K562 (cell line): ENCODE measurements around the gene NVL. TPM values are rescaled to one million over a fixed set of nuclear protein-coding genes. Genes with fewer than 3 reads are reported as not detected.

Experiments
- ARID2 ChIP-seq: fragments of 450-650 bp; IDR thresholded peaks from 2 replicates; pipeline ENCODE4 v1.6.1; 2017; ENCODE audit warnings: antibody characterized with exemption, mild to moderate bottlenecking
- ATF3 ChIP-seq, 2 experiments: fragments of 450-650 bp in 1 of 2; sonication (generic) in 1 of 2; formaldehyde crosslinking in 1 of 2; IDR thresholded peaks in 1 of 2; conservative IDR thresholded peaks in 1 of 2; 2 replicates each; pipeline versions ENCODE4 v1.6.1 to v1.8.1; 2016 to 2023; ENCODE audit warnings: mild to moderate bottlenecking in 2 of 2, moderate library complexity in 2 of 2, inconsistent platforms in 1 of 2, missing genetic modification reagents in 1 of 2
- BMI1 ChIP-seq: fragments of 150-350 bp; IDR thresholded peaks from 2 replicates; pipeline ENCODE4 v1.6.1; 2014; ENCODE audit warnings: low read length
- CHD4 ChIP-seq: fragments of 200-600 bp; sonication (generic); IDR thresholded peaks from 3 replicates; pipeline ENCODE4 v1.6.1; 2012; ENCODE audit warnings: low read depth, mild to moderate bottlenecking, mixed read lengths, low read length, inconsistent platforms; ENCODE audit not compliant: insufficient read depth, insufficient replicate concordance, poor library complexity, severe bottlenecking
- FOXA1 ChIP-seq: fragments of 450-650 bp; IDR thresholded peaks from 2 replicates; pipeline ENCODE4 v1.6.1; 2016; ENCODE audit warnings: mild to moderate bottlenecking, borderline replicate concordance
- KLF1 ChIP-seq: fragments of 450-650 bp; IDR thresholded peaks from 2 replicates; pipeline ENCODE4 v1.6.1; 2016; ENCODE audit warnings: missing genetic modification characterization, missing compliant biosample characterization
- POLR3G ChIP-seq: IDR thresholded peaks from 2 replicates; pipeline ENCODE4 v1.6.1; 2011; ENCODE audit not compliant: insufficient read length, insufficient replicate concordance; ENCODE audit errors: extremely low read depth
- TFE3 ChIP-seq: fragments of 450-650 bp; formaldehyde crosslinking; IDR thresholded peaks from 2 replicates; pipeline ENCODE4 v1.4.0; 2020; ENCODE audit warnings: mild to moderate bottlenecking, mixed read lengths
- THRAP3 ChIP-seq: fragments of 450-650 bp; IDR thresholded peaks from 2 replicates; pipeline ENCODE4 v1.6.1; 2016; ENCODE audit warnings: mild to moderate bottlenecking, inconsistent platforms, borderline replicate concordance
- USF1 ChIP-seq: sonication (generic); formaldehyde crosslinking; IDR thresholded peaks from 2 replicates; pipeline ENCODE4 v1.9.0; 2022; ENCODE audit warnings: mild to moderate bottlenecking, missing genetic modification reagents
- ZNF140 ChIP-seq: fragments of 250-450 bp; sonication (Bioruptor Pico); IDR thresholded peaks from 2 replicates; pipeline ENCODE4 v1.8.0; 2021; ENCODE audit warnings: moderate library complexity, mild to moderate bottlenecking, inconsistent platforms
- ZNF197 ChIP-seq: fragments of 200-800 bp; sonication (Bioruptor generic); IDR thresholded peaks from 2 replicates; pipeline ENCODE4 v1.6.1; 2016; ENCODE audit warnings: low read depth, missing genetic modification characterization, missing compliant biosample characterization
- ZNF280B ChIP-seq: fragments of 250-450 bp; sonication (Bioruptor Pico); IDR thresholded peaks from 2 replicates; pipeline ENCODE4 v1.5.1; 2021; ENCODE audit warnings: mild to moderate bottlenecking
- polyA plus RNA-seq, 8 experiments: library from polyadenylated mRNA; depleted of rRNA in 4 of 8; stranded (reverse) in 5 of 8; unstranded in 3 of 8; fragments of >200 nt; fragmentation: Nextera tagmentation in 2 of 8; fragmentation: Illumina TruSeq in 1 of 8; extraction: Ambion mirVana in 2 of 8; extraction: Trizol in 1 of 8; gene quantifications; 2 replicates each; pipeline versions ENCODE4 v1.2.1 to v1.2.3, GENCODE V29; 2011 to 2014; ENCODE audit warnings: inconsistent platforms in 1 of 8, missing spikeins in 1 of 8
- total RNA-seq, 7 experiments: library from RNA; depleted of rRNA in 6 of 7; stranded (reverse); fragments of >200 nt in 6 of 7; fragmentation: Illumina TruSeq in 2 of 7; extraction: Trizol in 2 of 7; gene quantifications; 2 replicates each; pipeline versions ENCODE4 v1.2.1 to v1.2.3, GENCODE V29; 2011 to 2021; ENCODE audit warnings: low replicate concordance in 1 of 7
- TF ChIP-seq, protein P1 (sequence below): fragments of 250-450 bp; sonication (Bioruptor Pico); IDR thresholded peaks from 2 replicates; pipeline ENCODE4 v1.8.0; 2022; ENCODE audit warnings: inconsistent platforms
- TF ChIP-seq, protein P2 (sequence below): fragments of 150-350 bp; conservative IDR thresholded peaks from 2 replicates; pipeline ENCODE4 v1.6.1; 2014; ENCODE audit warnings: low read length
- TF ChIP-seq, protein P3 (sequence below): sonication (generic); formaldehyde crosslinking; IDR thresholded peaks from 2 replicates; pipeline ENCODE4 v1.8.1; 2022; ENCODE audit warnings: missing genetic modification reagents

Gene NVL
- total and polyA plus RNA-seq, 9 of the 15 experiments (the other 6 are each of a cell fraction or from before 2014, with no cell fraction given): 32.5 to 86.6 (median 62.9) TPM

GRCh38 chr1:224333309-224333926, 3.4 kb upstream of the NVL start (continued):
- TF ChIP-seq ZNF280B (CRISPR knock-in tag): no peak
- no peak for TF ChIP-seq THRAP3
- TF ChIP-seq, protein P1, sequence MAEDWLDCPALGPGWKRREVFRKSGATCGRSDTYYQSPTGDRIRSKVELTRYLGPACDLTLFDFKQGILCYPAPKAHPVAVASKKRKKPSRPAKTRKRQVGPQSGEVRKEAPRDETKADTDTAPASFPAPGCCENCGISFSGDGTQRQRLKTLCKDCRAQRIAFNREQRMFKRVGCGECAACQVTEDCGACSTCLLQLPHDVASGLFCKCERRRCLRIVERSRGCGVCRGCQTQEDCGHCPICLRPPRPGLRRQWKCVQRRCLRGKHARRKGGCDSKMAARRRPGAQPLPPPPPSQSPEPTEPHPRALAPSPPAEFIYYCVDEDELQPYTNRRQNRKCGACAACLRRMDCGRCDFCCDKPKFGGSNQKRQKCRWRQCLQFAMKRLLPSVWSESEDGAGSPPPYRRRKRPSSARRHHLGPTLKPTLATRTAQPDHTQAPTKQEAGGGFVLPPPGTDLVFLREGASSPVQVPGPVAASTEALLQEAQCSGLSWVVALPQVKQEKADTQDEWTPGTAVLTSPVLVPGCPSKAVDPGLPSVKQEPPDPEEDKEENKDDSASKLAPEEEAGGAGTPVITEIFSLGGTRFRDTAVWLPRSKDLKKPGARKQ (CRISPR knock-in tag): no peak
- TF ChIP-seq CHD4: no peak
- no peak for TF ChIP-seq TFE3
- no peak for TF ChIP-seq ZNF197 (CRISPR knock-in tag)
- no peak for TF ChIP-seq POLR3G
- TF ChIP-seq, protein P2, sequence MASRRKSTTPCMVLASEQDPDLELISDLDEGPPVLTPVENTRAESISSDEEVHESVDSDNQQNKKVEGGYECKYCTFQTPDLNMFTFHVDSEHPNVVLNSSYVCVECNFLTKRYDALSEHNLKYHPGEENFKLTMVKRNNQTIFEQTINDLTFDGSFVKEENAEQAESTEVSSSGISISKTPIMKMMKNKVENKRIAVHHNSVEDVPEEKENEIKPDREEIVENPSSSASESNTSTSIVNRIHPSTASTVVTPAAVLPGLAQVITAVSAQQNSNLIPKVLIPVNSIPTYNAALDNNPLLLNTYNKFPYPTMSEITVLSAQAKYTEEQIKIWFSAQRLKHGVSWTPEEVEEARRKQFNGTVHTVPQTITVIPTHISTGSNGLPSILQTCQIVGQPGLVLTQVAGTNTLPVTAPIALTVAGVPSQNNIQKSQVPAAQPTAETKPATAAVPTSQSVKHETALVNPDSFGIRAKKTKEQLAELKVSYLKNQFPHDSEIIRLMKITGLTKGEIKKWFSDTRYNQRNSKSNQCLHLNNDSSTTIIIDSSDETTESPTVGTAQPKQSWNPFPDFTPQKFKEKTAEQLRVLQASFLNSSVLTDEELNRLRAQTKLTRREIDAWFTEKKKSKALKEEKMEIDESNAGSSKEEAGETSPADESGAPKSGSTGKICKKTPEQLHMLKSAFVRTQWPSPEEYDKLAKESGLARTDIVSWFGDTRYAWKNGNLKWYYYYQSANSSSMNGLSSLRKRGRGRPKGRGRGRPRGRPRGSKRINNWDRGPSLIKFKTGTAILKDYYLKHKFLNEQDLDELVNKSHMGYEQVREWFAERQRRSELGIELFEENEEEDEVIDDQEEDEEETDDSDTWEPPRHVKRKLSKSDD: no peak
- TF ChIP-seq ATF3 (IDR thresholded peaks at IDR 0.05): no peak
- TF ChIP-seq ATF3 (CRISPR knock-in tag; conservative IDR thresholded peaks at IDR 0.05): no peak
- no peak for TF ChIP-seq USF1 (CRISPR knock-in tag)
- peak; percentile 36 for TF ChIP-seq ARID2
- TF ChIP-seq BMI1: no peak
- no peak for TF ChIP-seq ZNF140
- TF ChIP-seq FOXA1: no peak
- TF ChIP-seq, protein P3, sequence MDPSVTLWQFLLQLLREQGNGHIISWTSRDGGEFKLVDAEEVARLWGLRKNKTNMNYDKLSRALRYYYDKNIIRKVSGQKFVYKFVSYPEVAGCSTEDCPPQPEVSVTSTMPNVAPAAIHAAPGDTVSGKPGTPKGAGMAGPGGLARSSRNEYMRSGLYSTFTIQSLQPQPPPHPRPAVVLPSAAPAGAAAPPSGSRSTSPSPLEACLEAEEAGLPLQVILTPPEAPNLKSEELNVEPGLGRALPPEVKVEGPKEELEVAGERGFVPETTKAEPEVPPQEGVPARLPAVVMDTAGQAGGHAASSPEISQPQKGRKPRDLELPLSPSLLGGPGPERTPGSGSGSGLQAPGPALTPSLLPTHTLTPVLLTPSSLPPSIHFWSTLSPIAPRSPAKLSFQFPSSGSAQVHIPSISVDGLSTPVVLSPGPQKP (CRISPR knock-in tag): no peak
- no peak for TF ChIP-seq KLF1 (tag)
